ENCODE data around the gene FGF11.
A peak's percentile ranks its signal among the peaks of the same experiment; 100 is the strongest.
"Not testable (repeated sequence)": the region's sequence is repeated elsewhere in the genome, so short reads cannot be mapped to it uniquely, and the experiment has no call there.

Gene FGF11

DNA sequence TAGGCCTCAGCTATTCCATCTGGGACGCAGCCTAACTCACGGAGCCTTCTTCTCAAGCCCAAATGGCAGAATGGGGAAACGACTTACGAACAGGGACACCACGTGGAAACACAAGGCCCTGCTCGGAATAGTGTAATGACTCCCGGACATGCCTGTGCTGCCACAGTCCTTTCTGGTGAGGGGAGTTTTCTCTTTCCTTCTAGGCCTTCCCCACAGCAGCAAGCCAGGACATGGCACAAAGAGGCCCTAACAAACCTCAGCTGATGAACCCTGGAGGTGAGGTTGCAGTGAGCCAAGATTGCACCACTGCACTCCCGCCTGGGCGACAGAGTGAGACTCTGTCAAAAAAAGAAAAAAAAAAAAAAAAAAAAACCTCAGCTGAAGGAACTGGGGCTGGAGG is 24.8 kb downstream of the FGF11 start:
- DNase-seq = no peak

DNA sequence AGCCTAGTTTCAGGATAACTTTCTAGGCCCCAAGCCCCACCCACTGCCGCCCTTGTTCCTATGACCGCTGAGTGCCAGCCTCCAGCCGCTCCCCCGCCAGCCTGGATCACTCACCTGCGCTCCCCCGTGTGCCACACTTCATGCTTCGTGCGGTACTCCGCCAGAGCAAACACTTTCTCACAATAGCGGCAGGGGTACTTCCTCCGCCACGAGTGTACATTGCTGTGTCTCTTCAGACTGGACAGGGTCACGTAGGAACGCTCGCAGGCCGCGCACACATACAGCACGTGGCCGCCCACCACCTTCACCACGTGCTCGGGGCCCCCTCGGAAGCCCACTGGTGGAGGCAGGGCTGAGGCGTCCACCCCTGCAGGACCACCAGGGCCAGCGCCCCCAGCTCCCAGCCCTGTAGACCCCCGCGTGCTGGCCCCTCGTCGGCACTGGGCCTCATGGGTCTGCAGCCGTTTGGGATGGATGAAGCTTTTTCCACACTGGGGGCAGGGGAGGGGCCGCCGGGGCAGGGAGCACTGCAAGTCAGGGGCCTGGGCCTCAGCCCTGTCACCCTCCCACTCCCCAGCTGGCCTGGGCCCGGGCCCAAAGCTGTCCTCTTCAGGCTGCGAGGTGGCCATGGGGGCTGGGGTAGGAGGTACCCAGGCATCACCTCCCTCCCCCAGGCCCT is 26.4 kb downstream of the FGF11 start:
- DNase-seq = no peak

DNA sequence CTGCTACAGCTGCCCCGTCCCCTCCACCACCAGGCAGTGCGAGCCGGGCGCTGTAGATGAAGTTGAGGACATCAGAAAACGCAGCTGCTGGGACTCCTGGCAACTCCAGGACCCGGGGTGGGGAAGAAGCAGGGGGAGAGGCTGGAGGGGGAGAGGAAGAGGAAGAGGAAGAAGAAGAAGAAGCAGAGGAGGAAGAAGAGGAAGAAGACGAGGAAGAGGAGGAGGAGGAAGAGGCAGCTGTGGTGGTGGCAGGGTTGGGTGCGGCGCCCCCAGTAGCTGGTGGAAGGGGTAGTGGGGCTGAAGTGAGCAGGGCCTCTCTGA is 27.0 kb downstream of the FGF11 start:
- DNase-seq = no peak

DNA sequence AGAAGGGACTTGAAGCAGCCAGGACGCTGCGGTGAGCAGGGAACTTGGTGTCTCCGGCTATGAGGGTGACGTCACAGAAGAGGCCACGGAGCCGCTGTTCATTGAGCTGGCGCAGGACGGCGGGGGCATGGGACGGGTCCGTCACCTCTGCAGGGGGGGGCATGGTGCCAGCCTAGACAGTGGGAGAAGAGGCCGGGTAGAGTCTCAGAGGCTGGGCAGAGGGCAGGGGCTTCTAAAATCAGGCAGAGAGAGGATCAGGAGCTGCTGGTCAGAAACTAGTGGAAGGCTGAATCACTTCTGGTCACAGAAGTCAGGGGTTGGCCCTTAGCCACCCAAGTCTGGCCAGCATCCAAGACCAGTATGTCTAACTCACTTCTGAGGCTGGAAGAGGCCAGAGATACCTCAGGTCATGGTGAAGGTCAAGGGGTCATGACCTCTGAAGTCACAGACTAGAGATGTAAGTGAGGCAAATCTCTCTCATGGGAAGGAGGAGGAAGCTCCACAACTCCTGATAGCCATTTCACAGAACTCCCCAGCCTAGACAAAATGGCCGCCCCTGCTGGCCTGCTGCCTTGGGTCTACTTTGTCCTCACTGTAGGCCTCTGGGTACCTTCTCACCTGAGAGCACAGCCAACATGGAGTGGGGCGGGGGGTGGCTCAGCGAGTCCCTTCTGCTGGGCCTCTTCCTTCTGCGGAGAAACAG is 27.5 kb downstream of the FGF11 start:
- no peak for DNase-seq

DNA sequence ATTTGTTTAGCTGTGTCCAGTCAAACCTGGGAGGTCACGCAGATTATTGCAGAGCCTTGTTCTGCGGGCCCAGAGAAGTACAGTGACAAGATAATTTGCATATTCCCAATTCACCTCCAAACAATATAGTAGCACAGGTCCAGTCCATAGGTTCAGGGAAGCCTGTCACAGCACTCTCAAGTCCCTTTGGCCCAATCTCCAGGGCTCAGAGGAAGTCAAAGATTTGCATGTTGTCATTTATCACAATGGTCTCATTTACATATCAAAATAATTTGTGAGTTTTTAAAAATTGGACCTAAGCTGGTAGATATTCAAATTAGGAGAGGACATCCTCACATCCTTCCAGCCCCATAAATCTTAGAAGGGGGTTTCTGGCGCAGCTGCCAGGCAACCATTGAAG is 28.2 kb downstream of the FGF11 start:
- DNase-seq = no peak

DNA sequence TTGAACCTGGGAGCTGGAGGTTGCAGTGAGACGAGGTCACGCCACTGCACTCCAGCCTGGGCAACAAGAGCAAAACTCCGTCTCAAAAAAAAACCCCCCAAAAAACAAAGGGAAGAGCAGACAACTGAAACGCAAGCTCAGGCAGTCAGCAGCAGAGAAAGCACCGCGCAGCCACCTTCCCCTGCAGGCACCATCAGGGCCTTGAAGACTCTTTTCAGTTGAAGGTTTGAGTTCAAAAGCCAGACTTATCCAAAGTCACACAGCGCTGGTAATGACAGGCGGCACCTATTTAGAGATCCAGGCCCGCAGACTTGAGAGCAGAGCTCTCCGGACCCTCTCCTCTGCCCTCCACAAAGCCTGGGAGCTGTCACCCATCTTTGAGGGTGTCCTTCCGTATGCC is 29.0 kb downstream of the FGF11 start:
- no peak for DNase-seq

DNA sequence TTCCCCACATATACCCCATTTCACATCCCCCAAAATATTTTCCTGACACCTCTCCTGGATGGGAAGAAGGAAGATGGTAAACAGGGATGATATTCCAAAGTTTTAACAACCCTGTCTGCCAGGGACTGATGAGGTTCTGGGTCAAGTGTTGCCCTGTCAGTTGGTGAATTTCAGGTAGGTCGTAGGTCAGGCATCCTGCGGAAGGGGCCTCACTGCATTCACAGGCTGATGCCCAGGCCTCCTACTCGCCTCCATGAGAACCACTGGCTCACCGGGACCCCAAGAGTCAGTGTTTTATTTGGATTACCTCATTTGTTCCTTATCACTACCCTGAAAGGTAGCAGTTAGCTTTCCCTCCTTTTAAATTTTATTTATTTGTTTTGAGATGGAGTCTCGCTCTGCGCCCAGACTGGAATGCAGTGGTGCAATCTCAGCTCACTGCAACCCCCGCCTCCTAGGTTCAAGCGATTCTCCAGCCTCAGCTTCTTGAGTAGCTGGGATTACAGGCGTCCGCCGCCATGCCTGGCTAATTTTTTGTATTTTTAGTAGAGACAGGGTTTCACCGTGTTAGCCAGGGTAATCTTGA is 29.6 kb downstream of the FGF11 start:
- DNase-seq = no peak

DNA sequence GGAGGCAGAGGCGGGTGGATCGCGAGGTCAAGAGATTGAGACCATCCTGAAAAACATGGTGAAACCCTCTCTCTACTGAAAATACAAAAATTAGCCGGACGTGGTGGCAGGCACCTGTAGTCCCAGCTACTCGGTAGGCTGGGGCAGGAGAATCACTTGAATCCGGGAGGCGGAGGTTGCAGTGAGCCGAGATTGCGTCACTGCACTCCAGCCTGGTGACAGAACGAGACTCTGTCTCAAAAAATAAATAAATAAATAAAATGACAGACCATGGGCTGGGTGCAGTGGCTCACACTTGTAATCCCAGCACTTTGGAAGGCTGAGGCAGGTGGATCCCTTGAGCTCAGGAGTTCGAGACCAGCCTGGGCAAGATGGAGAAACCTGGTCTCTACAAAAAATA is 30.5 kb downstream of the FGF11 start:
- DNase-seq = not testable (repeated sequence)

DNA sequence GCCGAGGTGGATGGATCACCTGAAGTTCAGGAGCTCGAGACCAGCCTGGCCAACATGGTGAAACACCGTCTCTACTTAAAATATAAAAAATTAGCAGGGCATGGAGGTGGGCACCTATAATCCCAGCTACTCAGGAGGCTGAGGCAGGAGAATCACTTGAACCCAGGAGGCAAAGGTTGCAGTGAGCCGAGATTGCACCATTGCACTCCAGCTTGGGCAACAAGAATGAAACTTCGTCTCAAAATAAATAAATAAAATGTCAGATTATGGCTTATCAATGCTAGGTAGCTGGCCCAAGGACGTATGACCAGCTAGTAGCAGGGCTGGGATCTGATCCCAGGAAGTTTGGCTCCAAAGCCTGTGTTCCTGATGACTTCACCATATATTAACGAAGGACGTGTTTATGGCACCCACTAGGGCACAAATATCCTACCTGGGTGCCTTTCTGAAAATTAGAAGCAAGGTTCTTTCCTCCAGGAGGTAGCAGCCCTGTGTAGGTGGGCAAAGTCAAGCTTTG is 31.2 kb downstream of the FGF11 start:
- DNase-seq = not testable (repeated sequence)

DNA sequence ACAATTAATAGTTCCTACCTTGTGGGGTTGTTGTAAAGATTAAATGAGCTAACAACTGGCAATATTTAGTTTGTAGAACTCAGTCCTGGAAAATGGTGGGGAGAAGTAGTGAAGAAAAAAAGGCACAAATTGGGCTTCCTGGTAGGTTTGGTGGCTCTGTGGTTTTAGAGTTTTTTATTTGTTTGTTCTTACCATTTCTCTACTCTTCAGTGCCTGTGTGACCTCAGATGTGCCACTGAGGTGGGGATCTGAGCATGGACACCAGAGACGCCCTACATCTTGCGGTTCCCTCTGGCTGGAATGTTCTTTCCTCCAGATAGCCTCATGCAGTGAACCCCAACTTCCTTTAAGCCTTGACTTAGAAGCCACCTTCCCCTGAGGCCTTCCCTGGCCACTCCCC is 32.4 kb downstream of the FGF11 start:
- no peak for DNase-seq

DNA sequence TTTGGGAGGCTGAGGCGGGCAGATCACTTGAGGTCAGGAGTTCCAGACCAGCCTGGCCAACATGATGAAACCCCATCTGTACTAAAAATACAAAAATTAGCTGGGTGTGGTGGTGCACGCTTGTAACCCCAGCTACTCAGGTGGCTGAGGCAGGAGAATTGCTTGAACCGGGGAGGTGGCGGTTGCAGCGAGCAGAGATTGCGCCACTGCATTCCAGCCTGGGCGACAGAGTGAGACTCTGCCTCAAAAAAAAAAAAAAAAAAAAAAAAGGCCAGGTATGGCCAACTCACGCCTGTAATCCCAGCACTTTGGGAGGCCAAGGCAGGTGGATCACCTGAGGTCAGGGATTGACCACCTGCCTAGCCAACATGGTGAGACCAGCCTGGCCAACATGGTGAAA is 35.5 kb downstream of the FGF11 start:
- DNase-seq = not testable (repeated sequence)

DNA sequence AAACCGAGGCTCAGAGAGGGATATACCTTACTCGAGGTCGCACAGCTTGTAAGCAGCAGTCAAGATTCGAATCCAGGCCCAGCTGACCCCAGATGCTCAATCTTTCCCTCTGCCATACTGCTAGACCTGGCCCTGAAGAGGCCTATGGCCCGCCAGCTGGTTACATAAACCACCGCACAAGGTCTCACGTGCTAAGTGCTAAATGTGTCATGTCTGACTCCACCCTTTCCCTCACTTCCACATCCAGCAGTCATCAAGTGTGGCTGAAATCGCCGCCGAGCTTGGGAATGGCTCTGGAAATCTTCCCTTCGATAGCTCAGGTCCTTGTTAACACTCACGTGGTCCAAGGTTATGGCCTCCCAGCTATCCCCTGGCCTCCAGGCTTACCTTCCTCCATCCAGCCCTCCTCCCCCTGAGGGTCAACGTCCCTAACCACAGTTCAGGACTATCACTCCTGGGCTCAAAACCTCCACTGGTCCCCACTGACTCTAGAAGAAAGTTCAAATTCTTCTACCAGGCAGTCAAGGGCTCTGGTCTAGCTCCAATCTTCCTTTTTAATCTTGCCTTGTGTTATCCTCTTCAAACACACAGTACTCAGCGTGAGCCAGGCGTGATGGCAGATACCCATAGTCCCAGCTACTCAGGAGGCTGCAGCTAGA is 36.6 kb downstream of the FGF11 start:
- no peak for DNase-seq

DNA sequence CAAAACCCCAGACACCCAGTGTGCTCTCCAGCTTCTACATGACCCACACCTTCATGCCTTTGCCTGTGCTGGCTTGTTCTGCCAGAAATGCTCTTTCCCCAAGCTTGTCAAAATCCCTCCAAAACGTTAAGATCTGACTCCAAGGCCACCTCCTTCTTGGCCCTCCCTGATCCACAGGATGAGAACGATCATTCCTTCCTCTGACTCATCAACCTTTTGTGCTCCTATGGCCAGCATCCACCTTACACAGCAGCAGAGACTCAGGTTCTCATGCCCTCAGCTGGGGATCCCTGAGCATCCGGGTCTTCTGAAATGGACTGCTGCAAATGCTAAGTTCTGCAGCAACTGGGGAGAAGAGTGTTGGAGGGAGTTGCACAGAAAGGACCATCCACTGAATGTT is 37.2 kb downstream of the FGF11 start:
- no peak for DNase-seq

DNA sequence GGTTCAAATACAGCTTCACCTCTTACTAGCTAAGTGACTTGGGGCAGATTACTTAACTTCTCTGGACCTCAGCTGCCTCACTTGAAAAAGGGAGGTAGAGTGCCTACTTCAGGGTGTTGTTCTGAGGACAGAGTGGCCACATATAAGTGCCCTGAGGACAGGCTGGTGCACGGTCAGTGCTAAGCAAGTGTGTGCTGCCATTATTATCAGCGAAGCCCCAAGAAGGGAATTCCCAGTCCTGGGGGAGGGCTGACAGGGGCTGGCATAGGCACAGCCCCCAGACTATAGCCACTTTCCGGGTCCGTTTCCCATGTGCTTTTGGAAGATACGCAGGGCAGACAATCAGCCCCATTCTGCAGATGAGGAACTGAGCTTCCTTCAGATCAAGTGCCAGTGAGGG is 37.6 kb downstream of the FGF11 start:
- DNase-seq = no peak

DNA sequence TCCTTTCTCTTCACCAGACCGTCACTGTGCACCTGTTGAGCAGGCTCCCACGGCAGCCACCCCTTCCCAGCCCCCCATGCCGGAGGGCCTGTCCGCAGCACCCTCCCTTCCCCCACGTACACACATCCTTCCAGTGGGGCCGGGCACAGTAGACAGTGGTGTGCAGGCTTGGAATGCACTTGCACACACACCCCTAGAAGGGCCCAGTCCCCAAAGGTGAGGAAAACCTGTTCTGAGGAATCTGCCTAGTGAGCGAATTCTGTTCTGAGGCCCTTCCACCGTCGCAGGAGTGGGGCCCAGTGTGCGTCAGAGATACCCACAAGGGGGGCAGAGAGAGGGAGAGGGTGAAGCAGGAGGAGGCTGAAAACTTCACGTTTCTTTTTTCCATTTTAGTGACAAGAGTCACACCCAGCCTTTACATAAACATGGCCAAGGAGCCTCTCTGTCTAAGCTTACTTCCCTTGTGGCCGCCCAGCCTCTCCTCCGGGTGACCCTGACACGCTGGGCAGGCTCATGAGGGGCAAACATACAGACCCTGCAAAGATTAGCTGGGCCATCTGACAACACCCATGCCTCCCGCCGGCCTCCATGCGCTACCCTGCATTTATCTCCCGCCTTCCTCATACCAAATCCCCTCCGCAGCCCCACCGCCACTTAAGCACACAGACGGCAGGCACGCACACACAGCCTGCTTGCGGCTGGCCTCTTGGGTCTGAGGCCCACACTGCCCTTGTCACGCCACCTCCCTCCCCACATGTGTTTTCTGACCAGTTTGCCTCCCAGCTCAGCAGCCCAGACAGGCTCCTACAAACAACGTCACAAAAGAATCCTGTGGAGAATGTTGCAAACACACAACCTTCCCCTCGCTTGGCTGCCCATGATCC is 38.3 kb downstream of the FGF11 start:
- no peak for DNase-seq

DNA sequence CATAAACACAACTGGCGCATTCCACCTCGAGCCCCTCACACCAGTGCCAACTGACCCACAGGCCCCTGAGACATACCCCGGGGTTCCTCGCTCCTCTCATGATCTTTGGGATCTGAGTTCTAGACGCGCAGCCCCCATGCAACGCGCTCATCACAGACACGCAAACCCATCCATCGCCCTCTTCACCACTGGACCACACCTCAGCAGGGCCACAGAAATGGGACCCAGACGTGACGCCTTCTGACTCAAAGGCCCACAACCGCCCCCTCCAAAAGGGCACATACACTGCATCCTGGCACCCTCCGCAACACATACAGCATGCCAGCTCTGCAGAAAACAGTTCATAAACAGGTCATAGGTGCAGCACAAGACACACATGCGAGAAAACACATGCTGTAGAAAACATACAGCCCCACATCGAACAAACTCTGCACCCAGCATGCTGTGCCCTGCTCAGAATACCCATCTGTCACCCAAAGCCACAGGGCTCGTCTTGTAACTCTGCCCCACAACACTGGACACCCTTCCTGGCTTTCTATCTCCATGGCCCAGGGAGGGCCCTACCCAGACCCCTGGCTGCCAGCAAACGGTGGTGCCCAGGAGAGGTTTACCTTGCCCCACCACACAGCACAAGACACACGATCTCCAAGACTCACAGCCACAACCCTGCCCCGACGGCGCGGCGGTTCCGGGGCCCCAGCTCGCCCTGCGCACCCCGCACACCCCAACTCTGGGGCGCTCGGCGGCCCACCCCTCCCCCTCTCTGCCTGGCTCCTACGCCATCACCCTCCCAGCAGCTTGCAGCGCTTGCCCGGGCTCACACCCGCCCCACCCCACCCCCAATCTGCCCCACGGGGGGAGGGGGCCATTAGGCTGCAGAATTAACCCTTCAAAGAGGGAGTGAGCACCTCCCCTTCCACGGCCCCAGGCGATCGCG is 39.2 kb downstream of the FGF11 start:
- DNase-seq = peak; percentile 67

DNA sequence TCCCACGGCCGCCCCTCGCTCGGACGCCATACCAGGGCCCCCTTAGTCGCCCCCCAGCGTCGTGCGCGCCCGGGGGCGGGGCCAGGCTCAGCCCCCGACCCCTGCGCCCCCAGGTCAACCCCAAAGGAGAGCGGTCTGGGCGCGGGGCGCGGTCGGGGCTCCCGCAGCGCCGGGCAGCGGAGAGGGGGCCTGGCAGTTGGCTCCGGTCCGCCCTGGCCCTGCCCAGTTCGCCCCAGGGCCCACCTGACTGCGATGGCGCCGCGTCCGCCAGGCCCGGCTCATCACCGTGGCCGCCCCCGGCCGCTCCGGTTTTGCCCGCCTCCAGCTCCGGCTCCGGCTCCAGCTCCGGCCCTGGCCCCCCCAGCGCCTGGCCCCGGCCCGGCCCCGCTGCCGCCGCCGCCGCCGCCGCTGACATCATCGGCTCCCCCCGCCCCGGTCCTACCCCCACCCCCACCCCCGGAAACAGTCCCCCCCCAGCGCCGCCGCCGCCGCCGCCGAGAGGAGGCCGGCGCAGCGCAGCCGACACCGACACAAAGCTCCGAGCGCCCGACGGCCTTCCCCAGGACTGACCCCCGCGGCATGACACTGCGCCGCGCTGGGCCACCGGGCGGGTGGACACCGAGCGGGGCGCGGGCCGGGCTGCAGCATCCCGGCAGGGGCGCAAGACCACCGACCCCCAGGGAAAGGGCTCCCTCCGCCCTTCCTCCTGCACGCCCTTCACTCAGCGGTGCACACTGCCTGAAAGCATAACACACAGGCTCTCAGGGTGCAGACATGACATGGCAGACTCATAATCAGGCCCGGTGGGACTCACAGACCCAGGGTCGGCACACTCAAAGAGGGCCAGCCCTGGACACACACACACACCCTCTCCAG is 40.1 kb downstream of the FGF11 start, which contains the start of gene ZBTB4:
Gene ZBTB4, minus strand, starts transcription at position 419 of the 876 bp plus-strand sequence. CDS start 12,830 bp downstream, outside the sequence.
- DNase-seq = peak; percentile 71

DNA sequence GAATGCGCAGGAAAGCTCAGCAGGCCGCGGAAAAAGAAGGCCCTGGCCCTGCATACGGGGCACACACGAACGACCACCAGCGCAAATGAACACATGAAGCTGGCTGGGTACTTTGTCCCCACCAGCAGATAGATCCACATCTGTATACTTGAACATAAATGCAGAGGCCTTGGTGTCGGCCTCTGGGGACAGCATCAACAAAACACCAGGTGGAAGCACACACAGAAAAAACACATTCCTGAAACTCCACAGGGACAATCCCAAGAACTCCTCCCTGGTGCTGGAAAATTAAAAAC is 40.7 kb downstream of the FGF11 start:
- no peak for DNase-seq

DNA sequence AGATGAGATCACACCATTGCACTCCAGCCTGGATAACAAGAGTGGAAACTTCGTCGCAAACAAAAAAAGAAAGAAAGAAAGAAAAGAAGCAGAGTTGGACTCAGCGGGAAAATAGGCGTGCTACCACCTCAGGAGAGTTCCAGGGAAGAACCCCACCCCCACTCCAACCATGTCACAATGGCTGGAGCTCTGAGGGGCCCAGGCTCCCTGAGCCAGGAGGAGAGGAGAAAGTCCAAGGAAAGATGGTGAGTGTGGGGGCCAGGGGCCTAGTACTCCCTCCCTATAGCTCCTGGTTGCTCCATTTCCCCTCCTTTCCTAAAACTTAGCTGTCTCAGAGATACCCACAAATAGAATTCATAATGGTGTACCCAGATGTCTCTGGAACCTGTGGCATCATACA is 42.0 kb downstream of the FGF11 start, which contains the start of gene SLC35G6:
Gene SLC35G6, plus strand, starts transcription at position 172 of the 400 bp plus-strand sequence. Its CDS starts 71 bp downstream, at position 243.
- not testable (repeated sequence) for DNase-seq

Measured in central memory CD4-positive, alpha-beta T cell (primary cell).